HG02870 (cell line): ENCODE results near the gene RAB3B.

ENCODE experiments used
- ATAC-seq: cut with Tn5 transposase; IDR thresholded peaks from one replicate; pipeline ENCODE4 v1.9.1; 2021; ENCODE audit warnings: mild to moderate bottlenecking, moderate library complexity; ENCODE audit not compliant: unreplicated experiment

RAB3B gene

DNA sequence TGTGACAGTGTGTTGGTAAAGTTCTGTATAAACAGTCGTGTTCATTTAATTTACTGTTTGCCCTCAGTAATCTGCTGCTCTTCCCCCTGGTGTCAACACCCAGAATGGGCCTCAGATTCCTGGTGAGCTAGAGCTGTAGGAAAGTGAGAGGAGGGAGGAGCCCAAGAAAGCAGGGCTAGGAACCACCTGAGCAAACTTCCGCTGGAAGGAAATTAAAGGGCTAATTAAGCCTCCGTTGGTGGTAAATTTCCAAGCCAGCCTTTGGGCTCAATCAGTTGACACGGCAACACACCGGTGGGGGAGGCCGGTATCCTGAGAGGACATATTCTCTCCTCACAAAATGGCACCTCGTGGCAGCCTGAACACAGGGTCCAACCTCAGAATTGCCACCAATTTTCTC is 32.9 kb downstream of the RAB3B start:
- no peak for ATAC-seq

DNA sequence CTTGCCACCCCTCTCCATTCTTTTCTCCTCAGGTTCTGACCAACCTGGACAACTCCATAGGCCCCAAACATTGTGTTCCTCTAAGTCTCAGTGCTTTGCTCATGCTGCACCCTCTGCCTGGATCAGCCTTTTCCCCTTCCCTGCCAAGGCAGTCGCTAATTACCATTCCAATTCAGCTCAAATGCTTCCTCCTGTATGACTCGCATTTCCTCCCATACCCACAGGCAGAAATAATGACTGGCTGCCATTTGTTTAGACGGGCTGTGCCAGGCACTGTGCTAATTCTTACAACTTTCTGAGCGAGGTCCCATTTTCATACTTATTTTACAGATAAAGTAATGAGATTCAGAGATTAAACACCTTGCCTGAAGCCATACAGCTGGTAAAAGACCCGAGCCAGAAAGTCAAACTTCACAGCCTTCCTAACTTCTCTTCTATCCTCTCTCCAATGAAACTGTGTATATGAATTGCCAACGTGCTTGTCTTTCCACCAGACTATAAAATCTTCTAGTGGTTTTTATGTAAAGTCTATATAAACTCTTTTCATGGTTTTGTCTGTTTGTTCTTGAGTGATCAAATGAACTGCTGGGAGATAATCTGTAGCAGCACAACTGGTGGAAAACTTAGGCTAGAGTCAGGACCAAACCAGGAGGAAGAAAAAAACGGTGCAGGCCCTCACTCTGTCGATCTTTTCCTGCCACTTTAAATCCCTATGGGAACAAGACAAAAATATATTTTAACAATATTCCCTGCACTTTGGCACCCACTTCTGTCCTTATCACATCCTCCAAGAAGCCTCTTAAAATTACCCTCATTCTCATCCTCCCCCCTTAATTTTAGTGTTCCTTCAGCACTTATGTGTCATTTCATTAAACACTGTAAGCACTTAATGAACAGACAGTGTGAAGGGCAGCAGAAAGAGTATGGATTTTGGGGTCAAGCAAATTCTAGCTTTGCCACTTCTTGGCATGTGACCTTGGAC is 33.7 kb downstream of the RAB3B start:
- ATAC-seq: no peak

- no peak for ATAC-seq
These were observed 34.5 kb downstream of the RAB3B start for GRCh38 chr1:51955797-51956527.

DNA sequence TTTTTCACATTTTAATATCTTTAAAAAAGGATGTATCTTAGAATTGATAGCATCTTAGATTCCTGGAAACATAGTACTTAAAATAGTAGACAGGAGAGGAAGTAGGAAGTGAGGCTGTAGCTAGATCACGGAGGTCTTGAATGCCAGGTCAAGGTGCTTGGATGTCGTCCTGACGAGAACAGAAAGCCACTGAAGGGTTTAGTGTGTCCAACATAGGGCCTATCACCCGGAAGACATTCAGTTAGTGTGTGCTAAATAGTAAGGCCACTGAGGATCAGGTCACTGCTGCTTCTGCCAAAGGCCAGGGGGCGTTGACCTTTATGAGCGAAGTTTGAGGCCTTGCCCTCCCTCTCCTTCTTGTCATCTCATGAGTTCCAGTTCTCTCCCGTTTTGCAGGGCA is 35.7 kb downstream of the RAB3B start:
- no peak for ATAC-seq

DNA sequence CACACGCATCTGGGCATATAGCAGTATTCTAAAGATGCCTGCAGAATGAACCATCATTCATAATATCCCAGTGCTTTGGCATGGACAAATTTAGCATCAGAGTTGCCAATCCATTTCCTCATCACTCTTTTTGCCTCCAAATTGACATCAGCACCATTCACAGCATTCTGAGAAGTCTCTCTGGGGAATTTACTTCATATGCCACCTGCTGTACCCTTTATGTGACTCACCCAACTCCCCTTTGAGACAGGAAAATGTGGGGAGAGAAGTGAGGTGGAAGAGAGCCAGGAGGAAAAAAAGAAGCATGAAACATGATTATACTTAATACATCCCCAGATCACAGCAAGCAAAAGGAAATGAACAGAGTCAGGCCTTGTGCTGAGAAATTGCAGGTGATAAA is 37.4 kb downstream of the RAB3B start:
- ATAC-seq: no peak

- ATAC-seq: no peak
These were observed 37.9 kb downstream of the RAB3B start for GRCh38 chr1:51952638-51953037.

DNA sequence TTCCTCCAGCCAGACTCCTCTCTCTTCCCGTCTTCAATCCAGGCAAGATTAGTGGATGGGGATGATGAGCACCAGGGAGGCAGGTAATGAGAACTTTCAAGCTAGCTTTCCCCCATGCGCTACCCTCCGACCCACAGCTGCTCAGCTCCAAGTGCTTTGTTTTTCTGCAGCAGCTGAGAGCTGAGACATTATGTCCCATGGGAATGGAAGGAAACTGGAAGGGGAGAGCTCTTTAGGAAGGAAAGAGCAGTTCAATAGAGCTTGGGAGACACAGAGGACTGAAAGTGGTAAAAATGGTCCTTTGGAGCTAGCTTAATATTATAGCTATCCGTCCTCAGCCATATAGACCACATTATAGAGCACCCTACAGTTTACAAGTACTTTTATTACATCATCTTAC is 39.8 kb downstream of the RAB3B start:
- ATAC-seq: no peak

DNA sequence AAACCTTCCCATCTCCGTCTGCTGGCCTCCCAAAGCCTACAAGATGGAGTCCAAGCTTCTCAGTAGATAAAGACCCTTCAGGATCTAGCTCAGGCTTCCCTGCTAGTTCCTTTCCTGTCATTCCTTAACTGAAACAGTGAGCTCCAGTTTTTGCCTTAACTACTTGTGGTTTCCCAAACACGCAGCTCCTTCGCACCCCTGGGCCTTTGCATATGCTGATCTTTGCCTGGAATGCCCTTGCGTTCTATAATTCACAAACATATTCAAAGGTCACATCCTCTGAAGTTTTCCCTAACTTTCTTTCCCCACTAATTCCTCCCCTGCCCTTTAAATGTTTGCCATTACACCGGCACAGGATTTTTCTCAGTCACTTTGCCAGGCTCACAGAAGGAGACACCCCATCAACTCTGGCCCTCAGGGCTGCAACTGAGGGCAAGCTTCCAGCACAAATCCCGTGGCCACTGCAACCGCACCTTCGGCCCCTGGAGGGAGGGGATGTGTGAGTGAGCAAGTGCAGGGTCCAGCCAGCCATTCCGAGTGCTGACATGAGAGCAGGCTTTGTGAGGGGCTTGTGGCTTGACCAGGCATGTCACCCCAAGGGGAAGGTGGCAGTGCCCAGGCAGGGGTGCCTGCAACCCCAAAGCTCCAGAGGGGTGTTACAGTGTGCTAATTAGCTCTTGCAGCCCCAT is 41.3 kb downstream of the RAB3B start:
- ATAC-seq: no peak

GRCh38 chr1:51948491-51948915 is 42.0 kb downstream of the RAB3B start:
- ATAC-seq: no peak

GRCh38 chr1:51946300-51946699 is 44.2 kb downstream of the RAB3B start:
- no peak for ATAC-seq

DNA sequence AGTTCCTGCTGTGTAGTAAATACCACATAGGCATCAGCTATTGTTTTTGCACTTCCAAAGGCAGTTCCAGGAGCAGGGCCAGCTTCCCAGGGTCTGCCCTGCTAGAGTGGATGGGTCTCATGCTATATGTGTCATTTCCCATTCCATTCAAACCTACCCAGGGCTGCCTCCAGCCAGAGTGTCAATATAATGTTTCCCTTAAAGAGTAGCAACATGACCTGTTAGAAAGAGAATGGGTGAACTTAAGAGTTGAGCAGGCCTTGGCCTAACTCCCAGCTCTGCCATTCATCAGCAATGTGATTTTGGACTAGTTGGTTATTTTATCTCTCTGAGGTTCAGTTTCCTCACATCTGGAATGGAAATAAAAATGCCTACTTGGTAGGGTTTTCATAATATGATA is 44.9 kb downstream of the RAB3B start:
- no peak for ATAC-seq

DNA sequence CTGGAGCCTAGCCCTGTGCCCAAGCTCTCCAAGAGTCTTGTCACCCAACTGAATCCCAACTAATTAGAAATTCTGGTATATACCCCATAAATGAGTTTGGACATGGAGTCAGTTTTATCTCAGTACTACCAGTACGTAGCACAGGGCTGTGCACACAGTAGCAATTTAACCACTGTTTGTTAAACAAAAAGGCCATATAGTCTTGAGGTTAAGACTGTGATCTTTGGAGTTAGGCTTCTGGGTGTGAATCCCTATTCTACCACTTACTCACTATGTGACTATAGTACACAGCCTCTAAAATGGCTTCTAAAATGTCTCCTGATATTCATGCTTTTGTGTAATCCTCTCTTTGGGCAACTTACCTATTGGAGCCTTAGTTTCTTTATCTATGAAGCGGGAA is 48.2 kb downstream of the RAB3B start:
- no peak for ATAC-seq

DNA sequence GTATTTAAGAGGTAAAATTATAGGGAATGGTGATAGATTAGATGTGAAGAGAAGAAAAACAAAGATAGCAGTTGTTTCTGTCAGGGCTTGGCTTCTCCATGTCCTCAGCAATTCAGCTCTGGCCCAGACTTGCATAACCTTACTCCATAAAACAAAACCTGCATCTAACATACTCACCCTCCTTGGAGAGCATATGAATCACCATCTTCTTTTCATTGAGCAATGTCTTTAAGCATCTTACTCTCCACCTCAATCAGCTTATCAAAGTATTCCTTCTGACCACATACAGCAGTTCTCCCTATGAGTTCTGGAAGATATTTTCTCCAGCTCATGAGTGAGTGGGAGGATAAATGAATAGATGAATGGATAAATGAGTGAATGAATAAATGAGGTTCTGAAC is 49.0 kb downstream of the RAB3B start:
- ATAC-seq: no peak

DNA sequence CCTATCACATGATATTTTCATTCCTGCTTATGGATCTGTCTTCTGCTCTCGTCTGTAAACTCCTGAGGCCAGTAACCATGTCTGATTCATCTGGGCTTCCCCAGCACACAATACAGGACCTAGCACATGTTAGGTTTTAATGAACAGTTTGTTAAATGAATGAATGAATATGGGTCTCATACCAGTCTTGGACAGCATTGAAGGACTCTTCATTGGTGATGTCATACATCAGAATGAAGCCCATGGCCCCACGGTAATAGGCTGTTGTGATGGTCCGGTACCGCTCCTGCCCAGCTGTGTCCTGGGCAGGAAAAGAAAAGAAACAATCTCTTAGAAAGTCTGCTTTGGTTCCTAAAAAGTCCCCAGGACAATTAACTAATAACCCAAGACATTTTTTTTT is 53.4 kb downstream of the RAB3B start:
- no peak for ATAC-seq

GRCh38 chr1:51936531-51936930 is 54.0 kb downstream of the RAB3B start:
- no peak for ATAC-seq

- ATAC-seq: no peak
These were observed 57.2 kb downstream of the RAB3B start for GRCh38 chr1:51933344-51933743.

GRCh38 chr1:51930329-51930728 is 60.2 kb downstream of the RAB3B start:
- ATAC-seq: no peak

- ATAC-seq: no peak
These were observed 61.6 kb downstream of the RAB3B start for GRCh38 chr1:51928896-51929295.

DNA sequence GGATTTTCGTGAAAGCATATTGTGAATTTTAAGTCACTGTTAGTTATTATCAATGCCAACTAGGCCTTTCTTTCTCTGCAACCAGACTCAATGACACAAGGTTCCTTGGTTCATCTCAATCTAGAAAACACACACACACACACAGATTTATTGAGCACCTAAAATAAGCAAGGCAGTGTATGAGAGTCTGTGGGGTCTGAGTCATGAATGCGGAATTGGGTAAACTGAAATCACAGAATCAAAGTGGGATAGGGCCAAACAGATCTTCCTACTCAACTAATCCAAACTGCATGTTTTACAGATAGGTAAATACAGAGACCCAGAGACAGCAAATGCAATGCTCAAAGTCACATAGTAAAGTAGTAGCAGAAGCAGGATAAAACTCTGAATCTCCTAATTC is 63.5 kb downstream of the RAB3B start:
- ATAC-seq: no peak

- no peak for ATAC-seq
These were observed 64.2 kb downstream of the RAB3B start for GRCh38 chr1:51926171-51926812.

DNA sequence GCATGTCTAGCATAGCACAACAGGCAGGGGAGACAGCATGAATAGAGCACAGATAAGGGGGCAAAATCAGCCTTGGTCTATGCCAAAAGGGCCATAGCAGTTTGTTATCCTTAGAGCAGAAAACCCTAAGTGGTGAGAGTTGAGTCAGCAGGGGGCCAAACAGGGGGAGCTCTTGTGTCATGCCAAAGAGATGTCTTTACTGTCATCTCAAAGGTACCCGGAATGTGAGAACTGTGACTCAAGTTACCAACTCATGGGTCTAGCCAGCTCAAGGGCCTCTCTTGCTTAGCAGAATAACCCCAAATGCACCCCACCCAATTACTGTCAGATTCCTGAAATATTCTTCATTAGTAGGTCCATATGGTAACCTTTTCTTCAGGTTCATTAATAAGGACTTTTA is 66.0 kb downstream of the RAB3B start:
- ATAC-seq: no peak
